Measurements from ENCODE around the gene CSNK2A2.

DNA sequence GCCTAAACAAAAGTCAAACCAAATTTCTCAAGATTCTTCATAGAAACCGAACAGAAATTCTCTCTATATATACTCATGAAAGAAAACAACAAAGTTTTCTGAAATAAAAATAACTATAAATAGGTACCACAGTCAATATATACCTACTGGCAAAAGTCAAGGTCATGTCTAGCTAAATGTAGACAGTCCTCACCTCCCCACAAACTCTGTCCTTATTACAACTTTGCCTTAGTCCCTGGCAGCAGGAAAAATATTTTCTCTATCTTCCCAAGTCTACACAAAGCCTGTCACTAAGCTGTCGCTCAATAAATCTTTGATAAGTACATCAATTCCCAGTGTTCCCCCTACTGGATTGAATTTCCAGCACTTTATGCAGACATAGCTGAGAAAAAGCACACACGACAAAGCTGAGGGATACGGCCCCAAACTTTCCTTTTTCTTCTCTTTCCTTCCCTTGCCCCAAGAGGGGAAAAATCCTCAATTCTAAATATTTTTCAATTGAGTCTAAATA is 71.4 kb downstream of the CSNK2A2 start:
- no peak for TF ChIP-seq CBFB (IDR thresholded peaks at IDR 0.05; ENCODE audit: low read depth)
- no peak for TF ChIP-seq EZH2 (IDR thresholded peaks at IDR 0.05; ENCODE audit: borderline replicate concordance, control insufficient read depth, low read depth, low read length)
- TF ChIP-seq, protein P1, sequence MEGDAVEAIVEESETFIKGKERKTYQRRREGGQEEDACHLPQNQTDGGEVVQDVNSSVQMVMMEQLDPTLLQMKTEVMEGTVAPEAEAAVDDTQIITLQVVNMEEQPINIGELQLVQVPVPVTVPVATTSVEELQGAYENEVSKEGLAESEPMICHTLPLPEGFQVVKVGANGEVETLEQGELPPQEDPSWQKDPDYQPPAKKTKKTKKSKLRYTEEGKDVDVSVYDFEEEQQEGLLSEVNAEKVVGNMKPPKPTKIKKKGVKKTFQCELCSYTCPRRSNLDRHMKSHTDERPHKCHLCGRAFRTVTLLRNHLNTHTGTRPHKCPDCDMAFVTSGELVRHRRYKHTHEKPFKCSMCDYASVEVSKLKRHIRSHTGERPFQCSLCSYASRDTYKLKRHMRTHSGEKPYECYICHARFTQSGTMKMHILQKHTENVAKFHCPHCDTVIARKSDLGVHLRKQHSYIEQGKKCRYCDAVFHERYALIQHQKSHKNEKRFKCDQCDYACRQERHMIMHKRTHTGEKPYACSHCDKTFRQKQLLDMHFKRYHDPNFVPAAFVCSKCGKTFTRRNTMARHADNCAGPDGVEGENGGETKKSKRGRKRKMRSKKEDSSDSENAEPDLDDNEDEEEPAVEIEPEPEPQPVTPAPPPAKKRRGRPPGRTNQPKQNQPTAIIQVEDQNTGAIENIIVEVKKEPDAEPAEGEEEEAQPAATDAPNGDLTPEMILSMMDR (IDR thresholded peaks at IDR 0.05 in 2 of 3, conservative IDR thresholded peaks at IDR 0.05 in 1 of 3; ENCODE audit: control insufficient read depth in 2 of 3, extremely low read depth in 1 of 3, insufficient read depth in 1 of 3, low read depth in 3 of 3, low read length in 3 of 3) = no peak

Measured in GM12878 (cell line).